SK-N-SH (cell line): ENCODE data around the gene RBP5.

Experiments used
- CHD2 ChIP-seq: fragments of 150-350 bp; IDR thresholded peaks from 2 replicates; pipeline ENCODE4 v1.6.1; 2018; ENCODE audit warnings: low read length; ENCODE audit not compliant: partially characterized antibody
- CTCF ChIP-seq: fragments of 200-600 bp; sonication (generic); IDR thresholded peaks from 2 replicates; pipeline ENCODE4 v1.6.1; 2017; ENCODE audit warnings: antibody characterized with exemption, mild to moderate bottlenecking, moderate library complexity
- FOXJ3 ChIP-seq: sonication (generic); formaldehyde crosslinking; IDR thresholded peaks from 2 replicates; pipeline ENCODE4 v1.5.1; 2020; ENCODE audit warnings: mild to moderate bottlenecking, missing genetic modification reagents
- FOXM1 ChIP-seq: IDR thresholded peaks from 2 replicates; pipeline ENCODE4 v1.4.0; 2012; ENCODE audit warnings: low read depth, mild to moderate bottlenecking
- JUND ChIP-seq: IDR thresholded peaks from 2 replicates; pipeline ENCODE4 v1.4.0; 2012
- POLR2AphosphoS5 ChIP-seq: IDR thresholded peaks from 2 replicates; pipeline ENCODE4 v1.6.1; 2012; ENCODE audit warnings: low read depth, low read length
- REST ChIP-seq: IDR thresholded peaks from 2 replicates; pipeline ENCODE4 v1.6.1; 2012; ENCODE audit warnings: mild to moderate bottlenecking, low read depth, low read length, moderate library complexity
- RFX5 ChIP-seq: IDR thresholded peaks from 2 replicates; pipeline ENCODE4 v1.6.1; 2012; ENCODE audit warnings: mild to moderate bottlenecking, improper control_type of control experiment, low read length
- SIN3A ChIP-seq: IDR thresholded peaks from 2 replicates; pipeline ENCODE4 v1.6.1; 2012; ENCODE audit warnings: low read depth, mild to moderate bottlenecking, low read length, moderate library complexity, borderline replicate concordance
- SMC3 ChIP-seq: IDR thresholded peaks from 2 replicates; pipeline ENCODE4 v1.6.1; 2012; ENCODE audit warnings: low read depth, low read length, improper control_type of control experiment
- TAF1 ChIP-seq: IDR thresholded peaks from 2 replicates; pipeline ENCODE4 v1.6.1; 2012; ENCODE audit warnings: low read depth, mild to moderate bottlenecking, low read length, moderate library complexity, borderline replicate concordance
- TF ChIP-seq, protein P1 (sequence below): IDR thresholded peaks from 2 replicates; pipeline ENCODE4 v1.4.0; 2012; ENCODE audit warnings: low read depth, borderline replicate concordance
- TF ChIP-seq, protein P2 (sequence below): IDR thresholded peaks from 2 replicates; pipeline ENCODE4 v1.4.0; 2012; ENCODE audit warnings: low read depth

DNA sequence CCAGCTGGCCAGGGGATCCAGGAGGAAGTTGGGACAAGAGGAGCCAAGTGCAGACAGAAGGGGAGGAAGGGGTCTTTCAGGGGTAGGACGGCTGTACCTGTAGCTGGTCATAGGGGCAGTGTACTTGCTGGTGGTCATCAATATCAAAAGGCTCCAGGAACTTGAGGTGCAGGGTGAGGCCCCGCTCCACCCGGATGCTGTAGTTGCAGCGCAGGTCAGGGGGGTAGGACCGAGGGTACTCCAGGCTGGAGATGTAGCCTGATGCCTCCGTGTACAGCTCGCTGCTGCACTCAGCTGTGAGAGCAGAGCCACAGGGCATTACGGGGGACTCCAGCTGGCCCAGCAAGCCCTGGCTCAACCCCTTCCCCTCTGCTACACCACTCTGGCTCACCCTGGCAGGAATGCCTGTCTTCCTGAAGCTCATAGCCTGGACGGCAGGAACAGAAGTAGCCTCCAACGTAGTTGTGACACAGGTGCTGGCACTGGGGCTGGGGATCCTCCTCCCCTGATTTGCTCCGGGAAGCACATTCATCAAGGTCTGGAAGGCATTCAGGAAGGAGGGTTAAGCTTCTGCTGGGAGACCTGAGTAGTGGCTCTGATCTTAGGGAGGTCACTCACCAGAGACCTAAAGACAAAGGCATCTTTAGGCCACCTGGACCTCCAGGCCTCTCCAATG lies 39.4 kb downstream of the RBP5 start:
- no peak for TF ChIP-seq TAF1
- no peak for TF ChIP-seq CTCF
- TF ChIP-seq POLR2AphosphoS5, result no peak
- TF ChIP-seq REST, result no peak
- TF ChIP-seq SMC3, result no peak
- TF ChIP-seq, protein P1, sequence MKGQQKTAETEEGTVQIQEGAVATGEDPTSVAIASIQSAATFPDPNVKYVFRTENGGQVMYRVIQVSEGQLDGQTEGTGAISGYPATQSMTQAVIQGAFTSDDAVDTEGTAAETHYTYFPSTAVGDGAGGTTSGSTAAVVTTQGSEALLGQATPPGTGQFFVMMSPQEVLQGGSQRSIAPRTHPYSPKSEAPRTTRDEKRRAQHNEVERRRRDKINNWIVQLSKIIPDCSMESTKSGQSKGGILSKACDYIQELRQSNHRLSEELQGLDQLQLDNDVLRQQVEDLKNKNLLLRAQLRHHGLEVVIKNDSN, result no peak
- TF ChIP-seq, protein P2, sequence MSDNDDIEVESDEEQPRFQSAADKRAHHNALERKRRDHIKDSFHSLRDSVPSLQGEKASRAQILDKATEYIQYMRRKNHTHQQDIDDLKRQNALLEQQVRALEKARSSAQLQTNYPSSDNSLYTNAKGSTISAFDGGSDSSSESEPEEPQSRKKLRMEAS, result no peak
- no peak for TF ChIP-seq FOXJ3
- TF ChIP-seq SIN3A, result no peak
- TF ChIP-seq RFX5, result no peak
- no peak for TF ChIP-seq JUND
- TF ChIP-seq FOXM1, result no peak
- no peak for TF ChIP-seq CHD2
